ENCODE data around the gene TEX36. TPM values are rescaled to one million over a fixed set of nuclear protein-coding genes. Genes with fewer than 3 reads are reported as not detected.

Gene TEX36
- total RNA-seq, 1 experiment from 2014 or later: 0.25 TPM

GRCh38 chr10:125606414-125607010 is 76.5 kb downstream of the TEX36 start:
- Histone ChIP-seq H3K9ac (ENCODE audit: low read length) (no peak overlapping the region), H3K4me1 (ENCODE audit: control insufficient read depth in 1 of 2, insufficient read depth in 2 of 2, low read length in 2 of 2) (no peaks in the 10 kb centered on the region), H3K9me3 (ENCODE audit: control insufficient read depth in 1 of 2, insufficient read depth in 1 of 2, low read depth in 1 of 2, low read length in 2 of 2) (no peaks in the 10 kb centered on the region), H3K27ac (ENCODE audit: low read depth, low read length) (no peak overlapping the region), H3K36me3 (ENCODE audit: control insufficient read depth in 1 of 2, insufficient read depth in 2 of 2, low read length in 2 of 2) (no peaks in the 10 kb centered on the region), H3K4me2 (ENCODE audit: low read length) (no peak overlapping the region), H2AFZ (ENCODE audit: low read depth, low read length, poor library complexity, severe bottlenecking) (no peak overlapping the region), H3K27me3 (ENCODE audit: insufficient read depth, low read length) (peaks cover 25% of the 10 kb centered on the region; the same call in 1 of the 2 replicates), H4K20me1 (ENCODE audit: insufficient read depth) (no peaks in the 10 kb centered on the region), H3K4me3 (replicated peaks in 1 of 2; ENCODE audit: low read depth in 1 of 2, low read length in 2 of 2) (no peak overlapping the region), H3K79me2 (ENCODE audit: insufficient read depth, low read length) (no peaks in the 10 kb centered on the region), H3K9me2 (ENCODE audit: insufficient read depth) (no peaks in the 10 kb centered on the region)
- ChIA-PET POLR2A (no interaction called here), RAD21 (ENCODE audit: low non-redundant PET in 1 of 2, low total read pairs in 2 of 2, uncharacterized antibody in 2 of 2, unreplicated experiment in 2 of 2) (no interaction called here), CTCF (no interaction called here)
- intact Hi-C loops (cut with micrococcal nuclease): no loop called here
- ATAC-seq: no peak
- no peak for TF ChIP-seq POLR2A (IDR thresholded peaks at IDR 0.05; ENCODE audit: borderline replicate concordance, extremely low read depth, insufficient read depth, insufficient read length)
- no peak for TF ChIP-seq SIN3A (IDR thresholded peaks at IDR 0.05; ENCODE audit: low read depth)
- TF ChIP-seq JUND (IDR thresholded peaks at IDR 0.05): no peak
- no TSS peak for BruUV-seq (replicated peaks)
- DNase-seq (ENCODE audit: low read depth, low spot score): no peak

Other genes starting within 250 kb of the TEX36 start
- gene EDRF1, start 36.5 kb upstream of the TEX36 start, total RNA-seq (2021; ENCODE audit: unreplicated experiment): 49.2 TPM
- gene MMP21, start 92.7 kb upstream of the TEX36 start, total RNA-seq (2021; ENCODE audit: unreplicated experiment): not detected
- 63.9 TPM for gene UROS, start 140.1 kb upstream of the TEX36 start, total RNA-seq (2021; ENCODE audit: unreplicated experiment)
- 159 TPM for gene BCCIP, start 140.4 kb upstream of the TEX36 start, total RNA-seq (2021; ENCODE audit: unreplicated experiment)
- 50.9 TPM for gene DHX32, start 198.1 kb upstream of the TEX36 start, total RNA-seq (2021; ENCODE audit: unreplicated experiment)
- 5.4 TPM for gene FANK1, start 213.4 kb upstream of the TEX36 start, total RNA-seq (2021; ENCODE audit: unreplicated experiment)

Data from HCT116 (cell line).